HG02970 (cell line): Measurements from ENCODE around the gene LSS.

Experiments
- ATAC-seq: cut with Tn5 transposase; IDR thresholded peaks from one replicate; pipeline ENCODE4 v1.9.1; 2021; ENCODE audit warnings: mild to moderate bottlenecking, moderate library complexity, moderate number of reproducible peaks; ENCODE audit not compliant: unreplicated experiment, low FRiP score

LSS gene

DNA sequence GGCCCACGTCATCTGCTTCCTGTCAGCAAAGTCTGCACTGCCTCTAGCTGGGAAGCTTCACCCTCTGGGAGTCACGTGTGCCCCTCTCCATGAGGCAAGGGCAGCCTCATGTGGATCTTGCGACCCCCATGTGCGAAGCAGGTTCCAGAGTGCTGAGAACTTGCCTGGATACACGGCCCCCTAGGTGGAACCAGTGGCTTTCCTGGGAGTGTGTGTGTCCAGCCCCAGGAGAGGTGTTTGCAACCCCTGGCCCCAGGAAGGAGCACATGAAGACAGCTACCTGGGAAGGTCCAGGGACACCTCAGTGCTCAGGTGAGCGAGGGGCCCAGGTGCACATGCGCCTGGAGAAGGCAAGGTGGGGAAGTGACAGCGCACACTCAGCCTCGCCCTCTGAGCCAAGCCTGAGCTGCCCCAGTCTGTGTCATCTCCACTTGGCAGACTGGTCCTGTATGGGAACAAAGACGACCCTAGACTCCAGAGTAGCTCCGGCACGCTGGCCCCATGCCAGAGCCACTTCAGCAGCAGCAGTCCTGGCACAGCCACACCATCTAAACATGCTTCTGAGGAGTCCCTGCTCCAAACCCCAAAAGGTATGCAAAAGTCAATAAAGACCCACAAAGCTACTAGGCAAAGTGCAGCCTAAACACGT lies 8.9 kb downstream of the LSS start:
- no peak for ATAC-seq

DNA sequence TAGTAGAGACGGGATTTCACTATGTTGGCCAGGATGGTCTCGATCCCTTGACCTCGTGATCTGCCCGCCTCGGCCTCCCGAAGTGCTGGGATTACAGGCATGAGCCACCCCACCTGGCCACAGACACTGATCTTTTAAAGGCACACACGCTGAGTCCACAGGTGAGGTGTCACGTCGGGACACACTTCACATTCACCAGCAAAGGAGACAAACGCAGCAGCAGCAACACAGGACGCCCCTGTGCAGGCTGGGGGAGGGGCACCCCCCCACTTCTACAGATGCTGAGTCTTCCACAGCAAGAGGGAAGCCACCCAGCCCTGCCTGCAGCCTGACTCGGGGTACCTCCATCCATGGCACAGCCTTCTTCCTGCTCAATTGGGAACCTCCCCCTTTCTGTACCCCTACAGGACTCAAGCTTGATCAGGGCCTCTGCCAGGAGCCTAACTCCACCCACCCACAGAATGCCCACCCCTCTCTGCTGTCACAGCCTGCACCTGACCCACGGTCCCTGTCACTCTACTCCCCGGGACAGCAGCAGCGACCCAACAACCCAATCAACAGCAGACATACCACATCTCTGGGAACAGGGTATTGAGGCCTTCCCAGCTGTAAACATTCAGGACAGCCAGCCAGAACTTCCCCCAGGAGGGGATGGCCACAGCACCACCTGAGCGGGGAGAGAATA lies 9.5 kb downstream of the LSS start:
- ATAC-seq = no peak

DNA sequence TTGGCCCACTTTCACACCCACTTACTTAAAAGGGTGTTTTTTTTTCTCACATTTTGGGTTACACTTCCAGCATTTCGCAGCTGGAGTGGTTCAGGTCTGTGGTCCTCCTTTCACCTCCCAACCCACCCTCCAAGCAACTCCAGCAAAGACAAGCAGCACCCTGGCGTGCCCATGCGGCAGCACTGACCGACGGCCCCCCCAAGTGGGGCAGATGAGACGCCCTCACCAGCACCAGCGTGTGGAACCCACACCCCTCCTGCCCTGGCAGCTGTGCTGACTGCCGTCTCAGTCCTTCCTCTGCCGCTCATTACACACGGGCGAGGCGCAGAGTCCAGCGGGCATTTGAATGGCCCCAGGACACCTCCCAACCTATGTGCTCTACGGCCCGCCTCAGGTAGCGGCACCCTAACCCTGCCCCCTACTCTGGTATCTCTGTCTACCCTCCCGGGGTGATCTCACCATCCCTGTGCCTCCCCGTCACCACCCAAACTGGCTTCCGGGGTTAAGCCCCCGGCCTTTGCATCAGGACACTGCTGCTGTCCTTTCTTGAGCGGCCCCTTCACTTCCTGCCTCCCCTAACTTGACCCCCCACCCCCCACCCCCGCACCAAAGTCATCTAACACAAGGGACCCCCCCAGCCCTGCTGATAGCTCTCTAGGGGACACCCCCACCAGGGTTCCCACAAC lies 10.9 kb downstream of the LSS start:
- ATAC-seq = no peak

DNA sequence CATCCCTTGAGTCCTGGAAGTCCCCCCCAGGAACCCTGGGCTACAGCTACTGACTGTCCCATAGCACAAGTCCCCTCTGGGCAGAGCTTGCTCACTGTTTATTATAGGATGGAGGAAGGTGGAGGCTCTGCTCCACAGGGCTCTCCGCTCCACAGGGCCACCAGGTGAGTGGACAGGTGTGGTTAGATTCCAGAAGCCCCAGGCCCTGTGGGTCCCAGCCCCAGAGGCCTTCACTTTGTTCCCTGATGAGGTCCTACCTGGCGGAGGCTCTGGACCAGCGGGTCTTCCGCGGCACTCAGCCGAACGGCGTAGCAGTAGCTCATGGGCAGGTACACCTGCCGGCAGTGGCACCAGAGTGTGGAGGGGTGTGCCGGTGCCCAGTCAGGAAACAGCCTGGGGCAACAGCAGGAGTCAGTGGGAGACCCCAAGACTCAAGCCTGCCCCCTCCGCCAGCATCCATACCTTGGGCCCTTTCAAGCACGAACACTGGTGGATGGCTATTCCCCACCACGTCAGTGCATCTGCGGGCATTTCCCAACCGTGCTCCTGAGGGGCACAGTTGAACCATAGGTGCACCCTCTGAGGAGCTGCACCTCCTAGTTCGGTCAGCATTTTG lies 12.3 kb downstream of the LSS start:
- ATAC-seq = no peak

DNA sequence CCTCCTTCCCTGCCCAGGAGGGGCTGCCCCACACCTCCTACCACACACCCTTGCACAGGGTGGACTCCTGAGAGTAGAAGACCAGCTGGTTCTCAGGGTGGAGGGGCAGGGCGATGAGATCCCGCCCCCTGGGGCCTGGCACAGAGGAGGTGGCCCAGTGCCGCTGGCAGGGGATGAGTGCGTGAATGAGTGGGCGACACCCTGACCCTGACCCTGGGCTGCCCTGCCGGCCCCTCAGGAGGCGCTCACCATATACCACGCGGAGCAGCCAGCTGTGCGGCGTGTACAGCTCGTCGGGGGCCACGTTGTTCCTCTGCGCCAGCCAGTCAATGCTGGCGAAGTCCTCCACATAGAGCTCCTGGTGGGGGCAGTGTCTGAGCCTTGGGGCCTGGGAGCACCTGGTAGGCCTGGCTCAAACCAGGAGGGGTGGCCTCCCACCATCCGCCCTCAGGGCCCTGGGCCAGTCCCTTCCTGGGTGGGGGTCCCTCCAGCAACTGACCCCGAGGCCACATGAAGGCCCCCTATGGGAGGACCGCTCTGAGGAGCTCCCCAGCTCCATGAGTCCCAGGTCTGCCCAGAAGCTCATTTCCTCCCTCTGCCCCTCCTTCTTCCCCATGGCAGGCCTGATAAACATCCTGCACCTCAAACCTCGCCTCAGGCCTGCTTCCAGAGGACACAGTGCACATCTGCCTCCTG lies 13.0 kb downstream of the LSS start:
- no peak for ATAC-seq

DNA sequence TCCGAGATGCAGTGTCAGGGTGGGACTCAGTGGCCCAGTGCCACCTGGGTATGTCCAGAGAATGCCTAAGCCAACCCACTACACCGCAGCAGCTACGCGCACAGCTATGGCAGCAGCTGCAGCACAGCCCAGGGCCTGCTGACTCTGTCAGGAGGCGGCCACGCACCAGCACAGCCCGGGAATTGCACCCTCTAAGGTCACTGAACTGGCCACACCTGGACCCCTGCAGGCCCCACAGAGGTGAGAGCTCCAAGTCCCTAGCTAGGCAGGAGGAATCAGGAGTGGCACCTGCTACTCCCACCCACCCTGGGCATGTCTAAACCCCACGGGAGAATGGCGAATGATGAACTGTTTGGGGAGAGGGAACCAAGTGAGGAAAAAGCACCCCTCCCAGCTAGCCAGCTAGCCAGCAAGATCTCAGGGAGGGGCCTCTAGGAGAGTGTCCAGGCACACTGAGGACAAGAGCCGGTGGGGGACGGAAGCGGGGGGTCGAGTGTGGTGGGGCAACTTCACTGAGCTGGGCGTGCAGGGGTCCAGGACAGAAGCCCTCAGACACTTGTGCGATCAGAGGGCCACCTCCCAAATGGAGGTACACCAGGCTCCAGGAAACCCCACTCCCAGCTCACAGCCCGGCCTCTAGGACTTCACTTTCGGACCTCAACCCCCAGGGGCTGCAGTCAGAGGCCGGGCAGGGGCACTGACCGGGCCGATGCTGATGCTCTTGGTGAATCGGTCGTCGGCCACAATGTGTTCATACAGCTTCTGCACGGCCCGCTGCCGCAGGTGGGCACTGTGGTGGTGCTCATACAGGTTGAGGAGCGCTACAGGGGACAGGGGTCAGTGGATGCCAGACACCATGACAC lies 13.9 kb downstream of the LSS start:
- no peak for ATAC-seq

DNA sequence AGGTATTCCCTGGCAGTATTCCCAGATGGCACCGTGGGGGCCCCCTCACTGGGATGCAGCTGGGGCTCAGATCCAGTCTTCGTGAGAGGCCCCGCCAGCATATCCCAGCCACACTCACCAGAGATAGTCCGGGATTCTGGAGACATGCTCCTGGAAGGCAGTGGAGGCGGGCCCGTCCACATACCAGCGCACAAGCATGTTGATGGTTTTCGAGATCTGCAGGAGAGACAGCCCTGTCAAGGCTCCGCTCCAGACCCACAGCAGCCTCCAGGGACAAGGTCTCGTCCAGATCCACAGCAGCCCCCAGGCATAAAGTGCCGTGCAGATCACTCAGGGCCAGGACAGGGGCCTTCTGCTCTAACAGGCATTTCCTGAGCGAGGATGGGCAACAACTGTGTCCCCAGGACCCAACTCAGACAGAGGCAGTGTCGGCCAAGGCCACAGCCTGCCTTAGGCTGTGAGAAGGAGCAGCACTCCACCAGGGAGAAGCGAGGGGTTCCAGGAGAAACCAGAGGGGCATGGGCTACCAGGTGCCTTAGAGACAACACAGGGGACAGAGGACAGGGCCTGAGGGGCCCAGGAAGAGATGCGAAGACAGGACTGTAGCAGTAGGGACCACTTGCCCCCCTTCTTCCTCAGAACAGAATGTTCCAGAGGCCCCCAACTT lies 14.8 kb downstream of the LSS start:
- no peak for ATAC-seq

DNA sequence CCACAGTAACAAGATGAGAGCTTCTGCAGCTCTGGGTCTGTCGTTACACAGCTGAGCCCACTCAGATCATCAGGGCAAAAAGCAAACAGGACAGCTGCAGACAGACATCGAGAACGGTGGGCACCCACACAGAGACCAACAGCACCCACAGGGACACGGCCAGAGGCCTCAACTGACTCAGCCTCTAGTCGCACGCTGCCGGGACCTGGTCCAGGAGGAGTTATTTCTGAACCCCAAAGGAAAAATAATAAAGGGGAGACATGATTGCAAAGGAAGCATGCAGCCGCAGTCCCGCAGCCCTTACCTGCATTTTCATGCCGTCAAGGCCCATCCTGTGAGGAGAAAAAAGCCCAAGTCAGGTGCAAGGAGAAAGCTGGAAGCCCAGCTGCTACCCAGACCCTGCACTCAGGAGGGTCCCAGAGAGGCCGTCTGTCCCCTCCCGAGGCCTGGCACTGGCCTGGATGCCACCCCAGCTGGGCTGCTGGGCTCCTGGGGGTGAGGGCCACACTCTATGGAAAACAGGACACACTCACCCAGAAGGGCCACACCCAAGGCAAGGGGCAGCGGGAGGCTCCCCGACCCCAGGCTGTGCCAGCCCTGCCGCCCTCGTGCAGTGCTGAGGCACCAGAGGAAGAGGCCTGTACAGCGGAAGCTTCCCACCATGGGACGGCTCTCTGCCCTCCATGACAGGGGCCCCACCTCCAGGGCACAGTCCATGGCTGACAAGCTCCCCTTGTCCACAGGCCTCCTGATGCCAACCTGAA lies 15.7 kb downstream of the LSS start:
- no peak for ATAC-seq

DNA sequence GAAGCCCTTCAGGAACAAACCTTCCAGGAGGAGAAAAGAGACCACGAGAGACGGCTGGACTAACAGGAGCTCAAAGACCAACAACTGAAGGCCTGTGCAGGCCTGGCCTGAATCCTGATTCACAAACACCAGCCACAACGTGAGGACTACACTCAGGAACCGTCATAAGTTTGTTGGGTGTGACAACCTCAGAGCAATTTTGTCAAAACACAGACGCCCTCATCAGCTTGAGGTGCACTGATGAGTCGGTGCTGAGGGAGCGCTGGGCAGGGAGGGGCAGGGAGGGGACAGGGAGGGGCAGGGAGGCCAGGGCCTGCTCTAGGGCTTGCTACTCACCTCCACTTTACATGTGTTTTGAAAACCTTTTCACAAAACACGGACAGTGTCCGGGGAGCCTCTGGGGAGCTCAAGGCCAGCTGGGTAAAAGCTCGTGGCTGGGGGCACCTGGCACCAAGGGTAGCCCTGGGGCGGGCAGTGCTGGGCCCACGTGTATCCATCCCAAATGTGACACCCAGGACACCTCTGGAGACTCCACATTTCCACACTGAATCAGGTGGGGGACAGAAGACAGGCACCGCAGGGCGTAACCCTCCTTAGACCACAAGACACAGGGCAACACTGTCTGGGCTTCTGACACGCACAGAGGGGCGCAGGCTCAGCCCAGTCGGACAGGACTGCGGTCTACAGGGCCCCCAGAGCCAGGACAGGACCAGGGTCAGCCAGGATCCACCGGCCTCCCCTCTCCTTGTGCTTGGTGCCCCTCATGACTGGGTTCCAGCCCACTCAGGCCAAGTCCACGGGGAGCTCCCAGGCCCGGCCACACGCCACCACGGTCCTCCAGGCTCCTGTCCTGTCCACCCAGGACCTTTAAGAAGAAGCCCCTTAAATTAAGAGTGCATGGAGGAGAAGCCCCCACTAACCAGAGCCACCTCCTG lies 16.5 kb downstream of the LSS start:
- ATAC-seq = no peak

DNA sequence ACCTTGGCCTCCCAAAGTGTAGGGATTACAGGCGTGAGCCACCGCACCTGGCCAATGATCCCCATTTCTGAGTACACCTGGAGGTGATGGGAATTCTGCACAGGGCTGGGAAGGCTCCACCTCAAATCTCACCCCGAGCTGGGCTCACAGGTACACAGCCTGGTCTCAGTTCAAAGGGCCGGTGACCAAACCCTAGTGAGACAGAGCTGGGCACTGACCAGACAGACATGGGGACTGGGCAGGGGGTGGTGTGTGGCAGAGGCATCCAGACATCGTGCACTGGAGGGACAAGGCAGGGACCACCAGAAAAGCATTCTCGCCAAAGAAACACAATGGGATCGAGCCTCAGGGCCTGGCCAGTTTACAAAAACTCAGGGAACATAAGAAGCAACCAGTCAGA lies 17.2 kb downstream of the LSS start:
- ATAC-seq = no peak

DNA sequence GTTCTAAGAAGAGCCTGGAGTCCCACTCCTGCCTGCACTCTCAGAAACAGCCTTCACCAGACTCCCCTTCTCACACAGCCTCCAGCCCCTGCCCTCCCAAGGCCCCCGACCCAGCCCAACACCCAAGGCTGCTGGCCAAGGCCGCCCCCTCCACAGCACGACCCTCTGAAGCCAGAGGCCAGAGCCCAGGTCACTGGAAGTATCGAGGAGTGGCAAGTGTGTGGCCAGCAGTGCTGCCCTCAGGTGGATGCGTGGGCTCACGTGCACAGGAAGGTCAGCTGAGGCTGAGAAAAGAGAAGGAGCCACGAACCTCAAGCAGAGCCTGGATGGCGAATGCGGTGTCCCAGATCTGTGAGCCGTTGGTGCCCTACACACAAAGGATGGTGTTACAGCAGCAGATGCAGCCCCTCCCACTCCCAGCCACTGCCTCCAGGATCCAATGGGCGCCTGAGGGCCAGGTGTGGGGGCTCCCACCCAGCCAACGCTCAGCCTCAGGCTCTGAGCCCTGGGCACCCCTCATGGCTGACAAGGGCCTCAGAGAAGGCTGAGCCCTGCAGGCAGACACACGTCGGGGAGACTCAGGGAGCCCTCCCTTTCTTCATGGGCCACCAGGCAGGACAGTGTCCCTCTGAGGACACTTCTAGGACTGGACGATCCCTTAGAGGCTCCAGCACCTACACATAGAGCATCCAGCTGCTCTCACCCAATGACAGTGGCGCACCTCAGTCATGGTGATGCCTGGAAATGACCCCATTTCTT lies 18.0 kb downstream of the LSS start:
- no peak for ATAC-seq

DNA sequence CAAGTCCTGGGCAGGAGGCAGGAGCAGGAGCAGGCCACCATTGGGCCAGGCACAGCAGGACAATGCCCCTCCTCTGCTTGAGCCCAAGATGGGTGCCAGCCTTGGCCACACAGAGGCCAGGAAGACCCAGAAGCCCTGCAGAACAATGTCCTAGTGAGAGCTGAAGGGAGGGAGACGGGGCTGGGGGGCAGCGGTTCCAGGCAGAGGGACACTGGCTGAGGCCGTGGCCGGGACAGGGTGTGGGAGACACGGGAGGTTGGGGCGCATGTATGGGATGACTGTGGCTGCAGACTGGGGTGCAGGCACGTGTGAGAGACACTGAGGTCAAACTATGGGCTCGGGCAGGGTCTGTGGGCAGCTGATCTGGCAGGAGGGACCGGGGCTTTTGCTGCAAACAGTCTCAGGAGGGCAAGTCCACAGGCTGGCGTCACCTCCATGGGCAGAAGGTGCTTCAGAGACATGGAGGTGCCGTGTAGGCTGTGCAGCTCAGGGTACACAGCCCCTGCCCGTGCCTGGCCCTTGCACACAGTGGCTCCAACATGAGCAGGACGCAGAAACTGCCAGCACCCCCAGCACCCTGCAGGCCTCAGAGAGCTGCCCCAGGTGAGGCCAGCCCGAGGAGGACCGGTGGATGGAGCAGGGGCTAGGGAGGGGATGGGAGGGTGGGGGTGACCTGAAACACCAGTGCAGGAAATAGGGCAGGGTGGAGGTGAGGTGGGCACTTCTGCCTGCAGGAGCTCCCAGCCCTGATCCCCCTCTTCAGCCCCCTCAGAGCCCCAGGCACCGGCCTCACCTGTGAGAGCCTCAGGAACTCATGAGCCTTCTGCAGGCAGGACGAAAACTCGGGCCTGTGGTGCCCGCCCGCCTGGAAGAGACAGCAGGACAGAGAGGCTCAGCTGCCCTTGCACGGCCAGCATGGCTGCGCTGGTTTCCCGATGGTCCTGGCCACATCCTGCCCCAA lies 19.5 kb downstream of the LSS start:
- no peak for ATAC-seq

DNA sequence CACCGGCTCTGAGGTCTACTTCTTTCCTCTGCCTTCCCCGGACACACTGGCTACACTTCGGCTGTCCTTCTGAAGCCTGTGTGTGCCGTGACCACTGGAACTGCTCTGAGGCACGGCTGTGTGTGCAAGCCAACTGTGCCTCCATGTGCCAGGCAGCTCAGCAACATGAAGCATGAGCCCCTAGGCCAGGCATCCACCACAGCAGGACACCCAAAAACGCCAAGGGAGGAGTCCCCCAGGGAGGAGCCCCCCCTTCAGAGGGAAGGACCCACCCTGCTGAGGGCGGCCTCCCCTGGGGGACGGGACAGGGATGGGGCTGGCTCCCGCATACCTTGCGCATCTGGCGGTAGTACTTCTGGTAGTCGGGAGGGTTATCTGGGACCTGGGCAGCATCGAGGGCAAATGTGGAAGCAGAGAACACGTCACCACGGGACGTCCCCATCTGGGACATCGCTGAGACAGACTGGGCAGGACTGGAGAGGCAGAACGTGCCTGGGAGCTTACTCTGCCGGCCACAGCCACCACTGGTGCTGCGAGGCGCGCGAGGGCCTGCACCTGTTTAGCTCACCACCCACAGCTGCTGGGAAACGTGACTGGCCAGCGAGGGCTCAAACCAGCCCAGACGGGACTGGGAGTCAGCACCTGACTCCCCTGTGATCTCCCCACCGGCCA lies 20.5 kb downstream of the LSS start:
- no peak for ATAC-seq

DNA sequence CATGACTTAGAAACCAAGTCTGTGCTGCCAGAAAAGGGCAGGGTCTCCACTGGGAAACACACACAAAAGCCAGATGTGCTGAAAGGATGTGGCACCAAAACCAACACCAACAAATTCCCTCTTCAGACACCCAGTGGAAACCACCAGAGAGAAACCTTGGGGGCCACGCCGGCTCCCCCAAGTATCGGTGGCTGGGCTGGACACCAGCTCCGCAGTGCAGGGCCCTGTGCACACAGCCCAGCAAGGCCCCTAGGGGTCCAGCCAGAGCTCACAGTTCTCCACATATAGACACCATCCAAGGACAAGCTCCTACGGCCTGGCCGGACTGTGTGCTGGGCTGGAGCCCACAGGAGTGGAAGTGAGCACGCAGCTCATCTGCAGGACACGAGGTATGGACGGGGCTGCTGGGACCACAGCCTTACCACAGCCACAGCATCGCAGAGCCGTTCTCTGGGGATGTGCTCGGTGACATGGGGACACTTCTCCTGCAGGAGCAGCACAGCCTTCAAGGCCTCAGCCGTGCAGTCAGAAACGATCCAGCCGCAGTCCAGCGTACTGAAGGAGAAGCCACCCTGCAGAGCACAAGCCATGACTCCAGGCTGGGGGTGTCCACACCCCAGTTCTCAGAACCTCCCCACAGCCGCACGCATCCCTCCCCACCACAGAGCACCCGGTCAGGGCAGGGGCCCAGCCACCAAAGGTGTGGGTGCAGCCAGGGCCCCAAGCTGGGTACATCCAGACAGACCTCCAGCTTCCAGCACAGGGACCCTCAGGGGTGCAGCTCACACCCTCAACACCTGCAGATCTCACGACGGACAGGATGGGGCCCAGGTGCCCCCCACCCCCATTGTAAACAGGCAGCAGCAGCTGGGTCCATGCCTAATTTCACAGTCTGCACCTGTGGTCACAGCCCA lies 21.3 kb downstream of the LSS start:
- no peak for ATAC-seq
